GM19372 (cell line): ENCODE measurements around the gene DCX.
"Not testable (repeated sequence)": the region's sequence is repeated elsewhere in the genome, so short reads cannot be mapped to it uniquely, and the experiment has no call there.

Experiments
- ATAC-seq: cut with Tn5 transposase; IDR thresholded peaks from one replicate; pipeline ENCODE4 v1.9.1; 2021; ENCODE audit warnings: mild to moderate bottlenecking, low read depth, moderate library complexity; ENCODE audit not compliant: unreplicated experiment

DCX gene

GRCh38 chrX:111375747-111376146 is 36.2 kb downstream of the DCX start:
- ATAC-seq, result no peak

GRCh38 chrX:111372086-111372485 is 39.9 kb downstream of the DCX start:
- ATAC-seq, result no peak

- ATAC-seq, result no peak
Measured at GRCh38 chrX:111365770-111366325, 46.1 kb downstream of the DCX start.

GRCh38 chrX:111363741-111364140 is 48.3 kb downstream of the DCX start:
- ATAC-seq, result no peak

- ATAC-seq, result no peak
Measured at GRCh38 chrX:111361751-111362150, 50.2 kb downstream of the DCX start.

GRCh38 chrX:111360839-111361238 is 51.2 kb downstream of the DCX start:
- no peak for ATAC-seq

- ATAC-seq, result no peak
Measured at GRCh38 chrX:111355523-111356115, 56.4 kb downstream of the DCX start.

- ATAC-seq, result no peak
Measured at GRCh38 chrX:111354496-111354895, 57.5 kb downstream of the DCX start.

- ATAC-seq, result no peak
Measured at GRCh38 chrX:111353793-111354192, 58.2 kb downstream of the DCX start.

GRCh38 chrX:111352424-111352823 is 59.6 kb downstream of the DCX start:
- ATAC-seq, result no peak

- no peak for ATAC-seq
Measured at GRCh38 chrX:111349934-111350333, 62.1 kb downstream of the DCX start.

GRCh38 chrX:111349101-111349500 is 62.9 kb downstream of the DCX start:
- ATAC-seq, result no peak

- ATAC-seq, result no peak
Measured at GRCh38 chrX:111348429-111348828, 63.6 kb downstream of the DCX start.

- ATAC-seq, result not testable (repeated sequence)
Measured at GRCh38 chrX:111346150-111346549, 65.8 kb downstream of the DCX start.

GRCh38 chrX:111340054-111340453 is 71.9 kb downstream of the DCX start:
- ATAC-seq, result no peak

- ATAC-seq, result no peak
Measured at GRCh38 chrX:111339212-111339611, 72.8 kb downstream of the DCX start.

GRCh38 chrX:111338095-111338698 is 73.8 kb downstream of the DCX start:
- no peak for ATAC-seq

GRCh38 chrX:111337067-111337637 is 74.8 kb downstream of the DCX start:
- ATAC-seq, result no peak

GRCh38 chrX:111336141-111336540 is 75.9 kb downstream of the DCX start:
- ATAC-seq, result no peak

- ATAC-seq, result no peak
Measured at GRCh38 chrX:111329370-111329769, 82.6 kb downstream of the DCX start.

- ATAC-seq, result no peak
Measured at GRCh38 chrX:111328858-111329257, 83.1 kb downstream of the DCX start.
